ENCODE data around the gene DEGS2. TPM values are rescaled to one million over a fixed set of nuclear protein-coding genes. Genes with fewer than 3 reads are reported as not detected.
"Not testable (repeated sequence)": the region's sequence is repeated elsewhere in the genome, so short reads cannot be mapped to it uniquely, and the experiment has no call there.

DEGS2 gene
- not detected for total RNA-seq
- under 1 TPM; 0.09 to 0.35 (median 0.17) TPM for polyA plus RNA-seq

GRCh38 chr14:100159094-100159864 is at the start of gene DEGS2:
TSS of gene DEGS2 (minus strand) at chr14:100159645. CDS start at chr14:100159587, 58 bp downstream.
- ATAC-seq (ENCODE audit: low read depth in 2 of 2) (peak; percentile 65 to 75), DNase-seq (peak in 2 of 3 donors; percentile 37 to 44)
- Mint-ChIP-seq H3K27me3 (peaks cover 60% of the 10 kb centered on the region), H3K36me3 (no peaks in the 10 kb centered on the region), H3K4me1 (peaks cover 0 to 7% (median 0%) of the 10 kb centered on the region in 4 donors), H3K4me3 (peak within 1 kb of the TSS in 3 of 4 donors; percentile 48 to 75 (median 66)), H3K27ac (no peak within 1 kb of the TSS), H3K9me3 (peaks cover 0 to 8% (median 2%) of the 10 kb centered on the region in 7 donors)
- Histone ChIP-seq H3K27me3 (ENCODE audit: control insufficient read depth, insufficient read depth, low read length) (peaks cover 10% of the 10 kb centered on the region), H3K4me1 (ENCODE audit: control insufficient read depth, insufficient read depth, low read length, poor library complexity, severe bottlenecking) (peaks cover 14% of the 10 kb centered on the region), H3K27ac (ENCODE audit: insufficient read depth, low read length, poor library complexity, severe bottlenecking) (no peak within 1 kb of the TSS), H3K9me3 (ENCODE audit: control insufficient read depth in 2 of 2, low read length in 2 of 2) (peaks cover 5 to 11% of the 10 kb centered on the region in 2 experiments), H3K36me3 (ENCODE audit: control insufficient read depth, insufficient read depth, low read length) (no peaks in the 10 kb centered on the region), H3K4me3 (ENCODE audit: low read depth, low read length) (no peak within 1 kb of the TSS)

DNA sequence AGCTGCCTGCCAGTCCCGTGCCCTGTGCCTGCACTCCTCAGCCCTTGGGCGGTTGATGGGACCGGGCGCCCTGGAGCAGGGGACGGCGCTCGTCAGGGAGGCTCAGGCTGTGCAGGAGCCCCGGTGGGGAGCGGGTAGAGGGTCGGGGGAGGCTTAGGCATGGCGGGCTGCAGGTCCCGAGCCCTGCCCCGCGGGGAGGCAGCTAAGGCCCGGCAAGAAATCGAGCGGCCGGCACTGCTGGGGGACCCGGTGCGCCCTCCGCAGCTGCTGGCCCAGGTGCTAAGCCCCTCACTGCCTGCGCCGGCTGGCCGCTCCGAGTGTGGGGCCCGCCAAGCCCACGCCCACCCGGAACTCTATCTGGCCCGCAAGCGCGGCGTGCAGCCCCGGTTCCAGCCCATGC is 48.7 kb upstream of the DEGS2 start:
- DNase-seq; H3K36me3 Mint-ChIP-seq; H3K4me3 ChIP-seq (ENCODE audit: low read depth, low read length); H3K27me3 Mint-ChIP-seq; H3K27ac ChIP-seq (ENCODE audit: insufficient read depth, low read length, poor library complexity, severe bottlenecking); ATAC-seq (ENCODE audit: low read depth in 2 of 2); H3K27me3 ChIP-seq (ENCODE audit: control insufficient read depth, insufficient read depth, low read length); H3K4me1 ChIP-seq (ENCODE audit: control insufficient read depth, insufficient read depth, low read length, poor library complexity, severe bottlenecking); H3K9me3 ChIP-seq (ENCODE audit: control insufficient read depth in 2 of 2, low read length in 2 of 2); H3K36me3 ChIP-seq (ENCODE audit: control insufficient read depth, insufficient read depth, low read length); H3K4me1 Mint-ChIP-seq; H3K4me3 Mint-ChIP-seq; H3K27ac Mint-ChIP-seq; H3K9me3 Mint-ChIP-seq: not testable (repeated sequence)

DNA sequence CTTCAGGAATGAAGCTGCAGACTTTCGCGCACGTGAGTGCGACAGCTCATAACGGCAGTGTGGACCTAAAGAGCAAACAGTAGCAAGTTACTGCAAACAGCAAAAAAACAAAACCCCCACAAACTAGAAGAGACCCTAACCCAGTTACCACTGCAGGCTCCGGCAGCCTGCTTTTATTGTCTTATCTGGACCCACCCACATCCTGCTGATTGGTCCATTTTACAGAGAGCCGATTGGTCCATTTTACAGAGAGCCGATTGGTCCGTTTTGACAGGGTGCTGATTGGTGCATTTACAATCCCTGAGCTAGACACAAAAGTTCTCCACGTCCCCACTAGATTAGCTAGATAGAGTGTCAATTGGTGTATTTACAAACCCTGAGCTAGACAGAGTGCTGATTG is 48.1 kb upstream of the DEGS2 start:
- peaks cover 11% of the 10 kb centered on the region for H3K27me3 Mint-ChIP-seq
- not testable (repeated sequence) for DNase-seq; ATAC-seq (ENCODE audit: low read depth in 2 of 2)

DNA sequence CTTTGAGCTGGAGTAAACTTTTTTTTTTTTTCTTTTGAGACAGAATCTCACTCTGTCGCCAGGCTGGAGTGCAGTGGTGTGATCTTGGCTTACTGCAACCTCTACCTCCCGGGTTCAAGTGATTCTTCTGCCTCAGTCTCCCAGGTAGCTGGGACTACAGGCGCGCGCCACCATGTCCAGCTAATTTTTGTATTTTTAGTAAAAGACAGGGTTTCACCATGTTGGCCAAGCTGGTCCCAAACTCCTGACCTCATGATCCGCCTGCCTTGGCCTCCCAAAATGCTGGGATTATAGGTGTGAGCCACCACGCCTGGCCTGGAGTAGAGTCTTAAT is 45.4 kb upstream of the DEGS2 start:
- not testable (repeated sequence) for H3K4me1 ChIP-seq (ENCODE audit: control insufficient read depth, insufficient read depth, low read length, poor library complexity, severe bottlenecking); ATAC-seq (ENCODE audit: low read depth in 2 of 2); H3K36me3 ChIP-seq (ENCODE audit: control insufficient read depth, insufficient read depth, low read length); H3K4me1 Mint-ChIP-seq; H3K9me3 Mint-ChIP-seq; H3K9me3 ChIP-seq (ENCODE audit: control insufficient read depth in 2 of 2, low read length in 2 of 2); H3K27ac ChIP-seq (ENCODE audit: insufficient read depth, low read length, poor library complexity, severe bottlenecking); H3K36me3 Mint-ChIP-seq; H3K4me3 Mint-ChIP-seq; H3K27ac Mint-ChIP-seq; H3K27me3 ChIP-seq (ENCODE audit: control insufficient read depth, insufficient read depth, low read length); H3K4me3 ChIP-seq (ENCODE audit: low read depth, low read length); DNase-seq
- peaks cover 12% of the 10 kb centered on the region for H3K27me3 Mint-ChIP-seq

More for the DNA sequence above, 48.1 kb upstream of the DEGS2 start:
- not testable (repeated sequence) for H3K9me3 ChIP-seq (ENCODE audit: control insufficient read depth in 2 of 2, low read length in 2 of 2); H3K27ac ChIP-seq (ENCODE audit: insufficient read depth, low read length, poor library complexity, severe bottlenecking); H3K4me1 ChIP-seq (ENCODE audit: control insufficient read depth, insufficient read depth, low read length, poor library complexity, severe bottlenecking); H3K36me3 Mint-ChIP-seq; H3K4me1 Mint-ChIP-seq; H3K27me3 ChIP-seq (ENCODE audit: control insufficient read depth, insufficient read depth, low read length); H3K36me3 ChIP-seq (ENCODE audit: control insufficient read depth, insufficient read depth, low read length); H3K27ac Mint-ChIP-seq; H3K9me3 Mint-ChIP-seq; H3K4me3 ChIP-seq (ENCODE audit: low read depth, low read length); H3K4me3 Mint-ChIP-seq

GRCh38 chr14:100203962-100204834 is 44.8 kb upstream of the DEGS2 start:
- Histone ChIP-seq H3K4me1 (ENCODE audit: control insufficient read depth, insufficient read depth, low read length, poor library complexity, severe bottlenecking) (no peaks in the 10 kb centered on the region), H3K27me3 (ENCODE audit: control insufficient read depth, insufficient read depth, low read length) (no peaks in the 10 kb centered on the region), H3K36me3 (ENCODE audit: control insufficient read depth, insufficient read depth, low read length) (no peaks in the 10 kb centered on the region), H3K4me3 (ENCODE audit: low read depth, low read length) (no peak overlapping the region), H3K27ac (ENCODE audit: insufficient read depth, low read length, poor library complexity, severe bottlenecking) (no peak overlapping the region), H3K9me3 (ENCODE audit: control insufficient read depth in 2 of 2, low read length in 2 of 2) (no peaks in the 10 kb centered on the region)
- ATAC-seq (ENCODE audit: low read depth in 2 of 2): no peak
- no peak overlapping the region for H3K27ac Mint-ChIP-seq
- DNase-seq: no peak
- no peak overlapping the region for H3K4me3 Mint-ChIP-seq
- H3K27me3 Mint-ChIP-seq: peaks cover 12% of the 10 kb centered on the region
- H3K36me3 Mint-ChIP-seq: no peaks in the 10 kb centered on the region
- peaks cover 0 to 2% (median 0%) of the 10 kb centered on the region in 4 donors for H3K4me1 Mint-ChIP-seq
- H3K9me3 Mint-ChIP-seq: no peaks in the 10 kb centered on the region

GRCh38 chr14:100203146-100203545 is 43.7 kb upstream of the DEGS2 start:
- DNase-seq (no peak), ATAC-seq (ENCODE audit: low read depth in 2 of 2) (no peak)
- Histone ChIP-seq H3K27me3 (ENCODE audit: control insufficient read depth, insufficient read depth, low read length) (no peaks in the 10 kb centered on the region), H3K4me1 (ENCODE audit: control insufficient read depth, insufficient read depth, low read length, poor library complexity, severe bottlenecking) (no peaks in the 10 kb centered on the region), H3K27ac (ENCODE audit: insufficient read depth, low read length, poor library complexity, severe bottlenecking) (no peak overlapping the region), H3K9me3 (ENCODE audit: control insufficient read depth in 2 of 2, low read length in 2 of 2) (no peaks in the 10 kb centered on the region), H3K4me3 (ENCODE audit: low read depth, low read length) (no peak overlapping the region), H3K36me3 (ENCODE audit: control insufficient read depth, insufficient read depth, low read length) (no peaks in the 10 kb centered on the region)
- Mint-ChIP-seq H3K9me3 (no peaks in the 10 kb centered on the region), H3K27ac (no peak overlapping the region), H3K4me1 (peaks cover 0 to 2% (median 0%) of the 10 kb centered on the region in 4 donors), H3K27me3 (peaks cover 12% of the 10 kb centered on the region), H3K4me3 (no peak overlapping the region), H3K36me3 (no peaks in the 10 kb centered on the region)

DNA sequence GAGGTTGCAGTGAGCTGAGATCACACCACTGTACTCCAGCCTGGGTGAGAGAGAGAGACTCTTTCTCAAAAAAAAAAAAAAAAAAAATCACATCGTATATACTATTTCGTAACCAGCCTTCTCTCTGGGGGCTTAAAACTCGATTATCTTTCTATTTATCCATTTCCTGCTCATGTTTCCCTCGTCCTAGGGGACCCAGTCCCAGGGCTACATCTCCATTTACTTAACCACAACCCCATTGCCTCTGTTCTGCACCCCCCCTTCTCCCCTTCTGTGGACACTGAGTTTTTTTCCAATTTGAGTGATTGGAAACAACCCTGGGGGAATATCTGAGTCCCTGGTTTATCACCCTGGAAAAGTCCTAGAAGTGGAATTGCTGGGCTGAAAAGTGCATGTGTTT is 43.3 kb upstream of the DEGS2 start:
- Histone ChIP-seq H3K4me1 (ENCODE audit: control insufficient read depth, insufficient read depth, low read length, poor library complexity, severe bottlenecking) (no peaks in the 10 kb centered on the region), H3K36me3 (ENCODE audit: control insufficient read depth, insufficient read depth, low read length) (no peaks in the 10 kb centered on the region), H3K27me3 (ENCODE audit: control insufficient read depth, insufficient read depth, low read length) (no peaks in the 10 kb centered on the region), H3K27ac (ENCODE audit: insufficient read depth, low read length, poor library complexity, severe bottlenecking) (no peak overlapping the region), H3K9me3 (ENCODE audit: control insufficient read depth in 2 of 2, low read length in 2 of 2) (no peaks in the 10 kb centered on the region), H3K4me3 (ENCODE audit: low read depth, low read length) (no peak overlapping the region)
- H3K36me3 Mint-ChIP-seq: no peaks in the 10 kb centered on the region
- no peak overlapping the region for H3K4me3 Mint-ChIP-seq
- peaks cover 0 to 2% (median 0%) of the 10 kb centered on the region in 4 donors for H3K4me1 Mint-ChIP-seq
- no peak overlapping the region for H3K27ac Mint-ChIP-seq
- H3K27me3 Mint-ChIP-seq: peaks cover 12% of the 10 kb centered on the region
- ATAC-seq (ENCODE audit: low read depth in 2 of 2): no peak
- no peak for DNase-seq
- H3K9me3 Mint-ChIP-seq: no peaks in the 10 kb centered on the region
